ENCODE results near the gene EFNB2. TPM values are rescaled to one million over a fixed set of nuclear protein-coding genes. Genes with fewer than 3 reads are reported as not detected.
A peak's percentile ranks its signal among the peaks of the same experiment; 100 is the strongest.

EFNB2 gene
- total and polyA plus RNA-seq, 2 donors (not counting 3 experiments of a cell fraction or from before 2014, with no cell fraction given): 50.4 to 69.5 TPM

- TSS peak; percentile 12 for BruUV-seq (replicated peaks)
- H3K27ac ChIP-seq (ENCODE audit: insufficient read depth, low read depth, low read length): peak within 1 kb of the TSS; percentile 85
- H3K9ac ChIP-seq (replicated peaks; ENCODE audit: extremely low read depth, insufficient read depth, low read length): peak within 1 kb of the TSS; percentile 95
- dilution Hi-C loops (cut with MboI; ENCODE audit: extremely low pct_ligation_motif_present, low sequenced_read_pairs) (no loop called here), intact Hi-C loops (cut with micrococcal nuclease) (loop anchor here (1.0 to 10.0 kb wide), 7 partner anchors 31 to 887 kb away; no protein-coding TSS in a partner anchor)
- H3K4me3 ChIP-seq (replicated peaks in 1 of 3; ENCODE audit: insufficient read depth in 1 of 3, low read depth in 1 of 3, low read length in 3 of 3): peak within 1 kb of the TSS; percentile 57 to 98 (median 79)
- peaks cover 19% of the 10 kb centered on the region for H4K20me1 ChIP-seq (replicated peaks; ENCODE audit: control insufficient read depth, extremely low read depth, insufficient read depth, low read length)
- FAIRE-seq (peak; percentile 68), DNase-seq (ENCODE audit: low read depth, low spot score) (peak; percentile 96)
- peaks cover 52% of the 10 kb centered on the region for H3K79me2 ChIP-seq (ENCODE audit: control insufficient read depth, insufficient read depth, low read length)
- H3K4me2 ChIP-seq (ENCODE audit: insufficient read depth, low read length): peak within 1 kb of the TSS; percentile 99
- H2AFZ ChIP-seq (ENCODE audit: low read depth, low read length): peak within 1 kb of the TSS; percentile 45
- H3K27me3 ChIP-seq (ENCODE audit: control insufficient read depth in 2 of 2, insufficient read depth in 2 of 2, low read length in 2 of 2): no peaks in the 10 kb centered on the region
- H3K9me1 ChIP-seq (replicated peaks; ENCODE audit: control insufficient read depth, extremely low read depth, insufficient read depth, low read length): no peaks in the 10 kb centered on the region
- H3K36me3 ChIP-seq (ENCODE audit: control insufficient read depth in 2 of 2, extremely low read depth in 1 of 2, insufficient read depth in 2 of 2, low read length in 2 of 2): no peaks in the 10 kb centered on the region
- POLR2A ChIA-PET: interaction anchor here (1.2 kb wide), 1 partner anchor 11 kb away, joined by 4 read pairs; no protein-coding TSS in a partner anchor
- H3K9me3 ChIP-seq (replicated peaks; ENCODE audit: control insufficient read depth, insufficient read depth, low read length): no peaks in the 10 kb centered on the region
- H3K4me1 ChIP-seq (ENCODE audit: control insufficient read depth, extremely low read depth, insufficient read depth, low read length): peaks cover 26% of the 10 kb centered on the region
- CTCF ChIA-PET: interaction anchor here (0.8 to 5.7 kb wide), 3 partner anchors 30 to 53 kb away, joined by 3 to 29 read pairs (median 8); partner anchors contain the start of gene EFNB2
- TF ChIP-seq, protein P1, sequence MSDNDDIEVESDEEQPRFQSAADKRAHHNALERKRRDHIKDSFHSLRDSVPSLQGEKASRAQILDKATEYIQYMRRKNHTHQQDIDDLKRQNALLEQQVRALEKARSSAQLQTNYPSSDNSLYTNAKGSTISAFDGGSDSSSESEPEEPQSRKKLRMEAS (IDR thresholded peaks at IDR 0.05; ENCODE audit: insufficient read depth, insufficient read length): peak; percentile 38
- TF ChIP-seq, protein P2, sequence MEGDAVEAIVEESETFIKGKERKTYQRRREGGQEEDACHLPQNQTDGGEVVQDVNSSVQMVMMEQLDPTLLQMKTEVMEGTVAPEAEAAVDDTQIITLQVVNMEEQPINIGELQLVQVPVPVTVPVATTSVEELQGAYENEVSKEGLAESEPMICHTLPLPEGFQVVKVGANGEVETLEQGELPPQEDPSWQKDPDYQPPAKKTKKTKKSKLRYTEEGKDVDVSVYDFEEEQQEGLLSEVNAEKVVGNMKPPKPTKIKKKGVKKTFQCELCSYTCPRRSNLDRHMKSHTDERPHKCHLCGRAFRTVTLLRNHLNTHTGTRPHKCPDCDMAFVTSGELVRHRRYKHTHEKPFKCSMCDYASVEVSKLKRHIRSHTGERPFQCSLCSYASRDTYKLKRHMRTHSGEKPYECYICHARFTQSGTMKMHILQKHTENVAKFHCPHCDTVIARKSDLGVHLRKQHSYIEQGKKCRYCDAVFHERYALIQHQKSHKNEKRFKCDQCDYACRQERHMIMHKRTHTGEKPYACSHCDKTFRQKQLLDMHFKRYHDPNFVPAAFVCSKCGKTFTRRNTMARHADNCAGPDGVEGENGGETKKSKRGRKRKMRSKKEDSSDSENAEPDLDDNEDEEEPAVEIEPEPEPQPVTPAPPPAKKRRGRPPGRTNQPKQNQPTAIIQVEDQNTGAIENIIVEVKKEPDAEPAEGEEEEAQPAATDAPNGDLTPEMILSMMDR (IDR thresholded peaks at IDR 0.05; ENCODE audit: extremely low read depth in 1 of 2, insufficient read depth in 1 of 2, low read depth in 1 of 2, low read length in 2 of 2): no peak
- peak; percentile 92 for TF ChIP-seq POLR2A (IDR thresholded peaks at IDR 0.05; ENCODE audit: low read depth, low read length)
- TF ChIP-seq FOS (IDR thresholded peaks at IDR 0.05; ENCODE audit: borderline replicate concordance, insufficient read depth, low read length): no peak
- TF ChIP-seq POLR2AphosphoS5 (IDR thresholded peaks at IDR 0.05; ENCODE audit: insufficient read depth, low read depth, low read length): peak; percentile 88
Observed at GRCh38 chr13:106567474-106568298, 32.2 kb upstream of the EFNB2 start, which contains the start of gene ARGLU1. TSS of gene ARGLU1 (minus strand) at chr13:106568137. CDS start at chr13:106567919, 218 bp downstream.
